Kasumi-1 (cell line): Measurements from ENCODE around the gene MXD1.

Experiments used
- DNase-seq, 2 experiments: peaks; one replicate each; lab custom pipeline; 2025; lab: John Stamatoyannopoulos, UW

MXD1 gene

DNA sequence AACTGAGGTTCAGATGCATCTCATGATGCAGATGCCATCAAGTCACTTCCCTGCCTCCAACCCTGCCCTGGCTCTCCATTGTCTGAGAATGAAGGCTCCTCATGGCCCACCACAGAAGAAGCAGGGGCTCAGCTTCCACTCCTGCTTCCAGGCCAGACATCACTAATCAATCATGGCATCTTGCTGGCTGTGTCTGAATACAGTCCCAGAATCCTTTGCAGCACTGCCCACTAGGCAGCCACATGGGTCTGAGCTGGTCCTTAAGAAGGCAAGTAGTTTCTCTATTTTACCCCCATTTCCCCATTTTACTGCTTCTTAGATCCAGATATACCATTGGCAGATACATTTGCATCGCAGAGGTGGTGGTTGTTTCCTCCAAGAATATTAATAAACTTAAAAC lies 39.2 kb downstream of the MXD1 start:
- no peak for DNase-seq

DNA sequence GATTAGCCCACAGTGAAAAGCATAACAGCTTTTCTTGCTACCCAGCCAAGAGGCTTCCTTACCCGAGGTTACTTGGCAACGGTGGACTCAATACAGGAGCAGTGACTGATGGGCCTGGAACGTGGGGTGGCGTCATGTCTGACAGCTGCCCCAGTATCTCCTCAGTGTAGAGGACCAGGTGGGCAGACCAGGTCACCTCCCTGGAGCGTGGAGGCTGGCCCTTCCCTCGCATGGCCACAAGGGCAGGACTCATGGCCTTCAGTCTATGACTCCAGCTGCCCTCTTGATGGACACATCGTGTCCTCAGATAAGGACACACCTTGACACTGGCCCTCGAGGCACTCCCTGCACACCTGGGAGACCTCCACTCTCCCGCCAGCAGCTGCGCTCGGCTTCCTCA lies 40.1 kb downstream of the MXD1 start:
- no peak for DNase-seq

DNA sequence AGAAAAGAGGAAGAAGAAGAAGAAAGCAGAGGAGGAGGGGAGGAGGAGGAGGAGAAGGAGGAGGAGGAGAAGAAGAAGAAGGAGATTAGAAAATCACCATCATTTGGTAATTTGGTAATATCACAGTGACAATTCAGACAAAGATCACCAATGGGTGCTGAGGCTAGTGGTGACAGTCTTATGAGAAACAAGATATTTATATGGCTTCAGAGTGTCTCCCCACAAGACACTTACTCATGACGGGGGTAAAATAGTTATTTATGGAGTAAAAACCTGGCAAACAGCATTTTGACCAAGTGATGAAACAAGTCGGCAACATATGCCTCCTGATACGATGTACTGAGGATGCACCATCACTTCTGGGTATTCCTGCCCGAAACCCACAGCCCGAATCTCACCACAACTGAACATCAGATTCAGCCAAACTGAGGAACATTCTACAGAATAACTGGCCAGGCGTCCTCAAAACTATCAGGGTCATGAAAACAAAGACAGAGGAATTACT lies 41.6 kb downstream of the MXD1 start:
- no peak for DNase-seq

DNA sequence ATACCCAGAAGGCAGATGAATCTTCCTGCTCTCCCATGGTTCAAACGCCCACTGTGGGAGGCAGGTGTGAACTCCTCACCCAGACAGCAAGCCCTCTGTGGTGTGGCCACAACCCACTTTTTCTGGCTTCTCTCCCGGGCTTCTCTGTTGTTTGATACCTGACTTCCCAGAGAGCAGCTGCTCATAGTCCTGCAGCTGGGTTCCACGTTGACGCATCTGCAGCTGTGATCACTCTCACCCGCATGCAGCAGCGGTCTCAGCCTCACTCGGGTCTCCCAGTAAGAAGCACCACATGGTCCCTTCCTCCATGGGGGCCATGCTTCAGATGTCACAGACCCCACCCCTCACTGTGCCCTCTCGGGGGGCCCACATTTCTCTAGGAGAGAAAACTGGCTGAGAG lies 43.1 kb downstream of the MXD1 start:
- DNase-seq, result no peak

DNA sequence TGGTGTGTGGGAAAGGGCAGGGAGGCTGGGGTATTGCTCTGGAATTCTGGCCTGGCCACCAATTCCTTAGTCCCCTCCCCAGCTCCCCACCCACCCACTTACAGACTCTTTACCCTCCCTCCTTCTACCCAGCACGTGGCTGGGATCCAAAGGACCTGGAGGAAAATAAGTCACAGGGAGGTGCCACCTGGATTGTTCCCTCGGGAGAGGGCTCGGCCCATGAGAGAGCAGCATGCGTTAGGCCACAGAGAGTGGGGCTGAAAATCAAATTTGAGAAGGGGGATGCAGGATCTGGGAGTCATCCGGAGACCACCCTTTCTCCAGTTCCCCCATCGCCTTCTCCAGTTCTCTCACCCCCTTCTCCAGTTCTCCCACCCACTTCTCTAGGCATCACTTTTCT lies 43.6 kb downstream of the MXD1 start:
- DNase-seq, result no peak

DNA sequence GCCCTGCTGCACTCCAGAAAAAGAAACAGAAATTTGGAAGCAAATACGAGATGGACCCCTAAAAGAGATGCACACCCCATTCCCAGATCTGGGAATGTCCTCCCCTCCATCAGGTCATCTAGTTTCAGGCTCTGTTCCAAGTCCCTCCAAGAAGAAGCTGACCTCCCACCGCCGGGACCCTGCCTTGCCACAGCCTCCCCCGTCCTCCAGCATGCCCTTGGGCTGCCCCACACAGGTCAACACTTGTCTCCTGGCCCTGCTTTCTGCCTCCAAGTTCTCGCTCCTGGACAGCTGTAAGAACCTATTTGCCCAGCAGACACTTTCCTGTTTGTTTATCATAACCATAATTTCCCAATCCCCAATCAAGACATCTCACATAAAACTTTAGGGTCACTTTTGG lies 44.5 kb downstream of the MXD1 start:
- DNase-seq, result no peak

DNA sequence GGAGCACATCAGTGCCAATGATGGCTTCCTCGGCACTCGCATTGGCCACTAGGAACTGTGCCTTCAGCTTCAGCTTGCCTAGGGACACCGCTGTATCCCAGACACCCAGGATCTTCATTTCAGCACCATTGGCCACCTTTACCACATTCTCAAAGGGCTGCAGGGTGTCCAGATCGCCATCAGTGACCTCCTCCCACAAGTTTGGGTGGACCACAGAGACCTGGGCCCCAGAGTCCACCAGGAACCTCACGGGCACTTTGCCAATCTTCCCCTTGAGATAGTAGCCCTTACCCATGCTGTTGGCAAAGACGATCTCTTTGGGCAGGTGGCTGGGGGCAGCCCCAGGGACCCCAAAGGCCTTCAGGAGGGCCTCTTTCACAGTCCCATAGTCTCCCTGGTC lies 45.9 kb downstream of the MXD1 start:
- no peak for DNase-seq

DNA sequence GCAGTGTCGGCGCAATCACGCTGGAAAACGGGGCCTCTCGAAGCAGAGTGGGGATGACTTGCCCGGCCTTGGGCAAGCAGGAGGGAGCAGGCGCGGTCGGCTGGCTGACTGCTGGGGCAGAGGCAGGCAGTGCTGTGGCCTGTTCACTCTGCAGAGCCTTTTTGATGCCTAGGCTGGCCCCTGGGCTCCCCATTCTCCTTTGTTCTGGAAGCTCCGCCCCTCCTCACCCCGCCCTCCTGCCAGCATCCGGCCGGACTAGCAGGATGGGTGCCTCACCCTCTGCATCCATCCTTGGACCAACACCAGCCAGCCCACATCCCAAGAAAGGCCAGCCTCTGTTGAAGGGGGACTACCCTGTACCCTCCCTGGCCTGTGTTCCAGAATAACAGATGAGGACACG lies 46.6 kb downstream of the MXD1 start, which contains the start of gene ASPRV1:
Gene ASPRV1 (minus strand): TSS at position 136 of the 400 bp plus-strand sequence. CDS start 195 bp downstream, outside the sequence.
- DNase-seq, result no peak

DNA sequence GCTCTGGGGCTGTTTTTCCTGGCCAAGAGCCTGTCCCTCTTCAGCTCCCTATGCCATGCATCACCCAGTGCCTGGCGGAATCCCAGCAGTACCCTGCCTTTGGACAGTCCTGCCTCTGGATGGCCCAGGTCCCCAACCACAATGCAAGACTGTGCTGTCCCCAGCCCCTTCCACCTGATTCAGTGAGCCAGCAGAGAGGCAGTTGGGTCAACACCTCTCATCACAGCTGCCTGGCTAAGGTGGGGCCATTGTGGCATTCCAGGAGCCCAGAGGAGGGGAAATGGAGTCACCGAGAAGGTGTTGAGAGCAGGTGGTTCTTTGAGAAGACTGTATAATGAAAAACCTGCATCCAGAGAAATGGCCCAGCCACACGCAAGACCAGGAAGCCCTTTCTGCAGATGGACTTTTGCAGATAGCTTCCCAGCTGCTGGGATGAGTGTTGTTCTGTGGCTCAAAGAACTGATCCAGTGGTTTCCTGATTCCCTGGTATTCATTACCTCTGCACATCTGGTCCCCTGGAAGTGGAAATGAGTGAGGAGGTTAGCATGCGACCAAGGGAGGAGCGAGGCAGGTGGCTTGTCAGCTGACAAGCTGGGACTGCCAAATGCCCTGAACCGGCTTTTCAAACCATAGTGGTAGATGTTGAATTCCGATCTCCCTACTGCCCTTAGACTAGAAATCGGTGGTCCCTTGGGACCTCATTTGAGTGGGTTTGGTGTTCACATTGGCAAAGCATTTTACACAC lies 48.2 kb downstream of the MXD1 start:
- no peak for DNase-seq

DNA sequence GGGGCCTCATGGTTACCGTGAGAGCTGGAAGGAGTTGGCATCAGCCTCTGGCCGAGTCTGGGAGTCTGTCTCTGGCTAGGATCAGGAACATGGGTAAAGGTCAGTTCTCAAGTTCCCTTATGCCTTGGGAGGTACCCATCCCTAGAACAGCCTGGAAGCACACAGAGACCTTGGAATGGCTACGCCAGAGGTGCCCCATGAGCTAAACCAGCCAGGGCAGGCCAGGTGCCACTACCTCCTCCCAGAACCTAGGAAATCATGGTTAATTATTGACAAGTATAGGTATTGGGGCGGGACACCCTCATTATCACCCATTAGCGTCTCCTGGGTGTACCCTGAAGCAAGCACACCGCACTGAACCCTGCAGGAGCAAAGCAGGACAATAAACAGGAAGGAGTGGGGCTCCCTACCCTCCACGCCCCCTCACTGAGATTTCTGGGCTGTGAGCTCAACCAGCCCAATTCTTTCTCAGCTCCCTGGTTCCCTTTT lies 49.5 kb downstream of the MXD1 start:
- DNase-seq, result no peak

DNA sequence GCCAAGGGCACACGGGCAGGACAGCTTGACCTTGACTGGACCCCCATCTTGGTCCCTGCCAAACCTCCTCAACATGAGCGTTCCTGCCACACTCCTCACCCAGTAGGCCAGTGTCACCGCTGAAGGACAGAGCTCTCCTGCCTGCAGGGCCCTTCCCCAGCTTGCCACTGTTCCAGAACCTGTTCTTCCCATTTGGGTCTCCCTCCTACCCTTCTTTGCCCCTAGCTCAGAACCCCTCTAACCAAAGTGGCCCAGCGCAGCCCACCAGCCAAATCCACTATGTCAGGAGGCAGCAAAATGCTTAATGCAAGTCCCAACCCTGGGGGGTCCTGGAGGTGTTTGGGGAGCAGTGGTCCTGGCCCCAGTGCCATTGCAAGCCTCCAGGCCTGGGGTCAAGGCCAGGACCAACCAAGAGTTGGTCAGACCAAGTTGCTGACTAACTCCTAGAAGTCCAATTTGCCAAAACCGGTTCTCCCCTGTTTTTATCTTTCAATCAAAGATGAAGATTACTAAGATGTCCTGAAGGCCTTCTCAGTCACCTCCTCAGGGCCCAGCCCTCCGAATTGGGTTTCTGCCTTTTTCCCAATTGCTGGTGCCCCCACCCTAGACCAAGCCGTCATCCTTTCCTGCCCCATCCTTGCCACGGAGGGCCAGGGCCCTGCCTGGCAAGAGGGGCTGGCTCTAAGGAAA lies 51.0 kb downstream of the MXD1 start:
- DNase-seq, result no peak

DNA sequence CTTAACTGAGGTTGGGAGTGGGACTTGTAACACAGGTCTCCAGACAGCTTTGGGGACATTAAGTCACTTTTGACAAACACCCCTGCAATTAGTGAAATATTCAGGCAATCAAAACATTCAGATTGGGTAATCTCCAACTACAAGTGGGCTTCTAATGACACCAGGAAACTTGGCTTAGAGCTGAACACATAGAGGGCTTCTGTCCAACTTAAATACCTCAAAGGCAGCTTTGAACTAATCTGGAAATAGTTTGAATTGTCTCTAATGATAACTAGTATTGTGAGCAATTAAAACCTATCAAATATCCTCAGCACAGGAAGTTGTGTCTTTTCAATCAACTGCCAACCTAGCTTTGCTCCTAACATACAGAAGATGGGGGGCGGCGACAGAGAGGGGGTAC lies 51.6 kb downstream of the MXD1 start:
- no peak for DNase-seq

DNA sequence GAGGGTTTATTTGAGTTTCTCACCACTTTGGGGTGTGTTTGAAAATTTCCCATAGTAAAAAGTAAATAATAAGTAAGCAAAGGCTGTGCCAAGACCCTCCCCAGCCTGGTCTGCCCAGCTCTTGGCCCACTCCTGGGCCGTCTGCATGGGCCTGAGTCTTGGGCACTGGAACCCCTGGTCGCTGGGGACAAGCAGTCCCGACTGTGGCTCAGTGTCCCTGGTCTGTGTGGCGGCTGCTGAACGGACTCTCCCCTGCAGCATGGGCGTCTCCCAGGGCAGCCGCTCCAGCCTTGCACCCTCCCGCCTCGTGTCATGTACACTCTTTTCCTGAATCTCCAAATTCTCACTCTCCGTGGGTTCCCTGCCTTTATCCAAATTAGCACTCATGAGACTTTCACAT lies 53.7 kb downstream of the MXD1 start:
- no peak for DNase-seq

DNA sequence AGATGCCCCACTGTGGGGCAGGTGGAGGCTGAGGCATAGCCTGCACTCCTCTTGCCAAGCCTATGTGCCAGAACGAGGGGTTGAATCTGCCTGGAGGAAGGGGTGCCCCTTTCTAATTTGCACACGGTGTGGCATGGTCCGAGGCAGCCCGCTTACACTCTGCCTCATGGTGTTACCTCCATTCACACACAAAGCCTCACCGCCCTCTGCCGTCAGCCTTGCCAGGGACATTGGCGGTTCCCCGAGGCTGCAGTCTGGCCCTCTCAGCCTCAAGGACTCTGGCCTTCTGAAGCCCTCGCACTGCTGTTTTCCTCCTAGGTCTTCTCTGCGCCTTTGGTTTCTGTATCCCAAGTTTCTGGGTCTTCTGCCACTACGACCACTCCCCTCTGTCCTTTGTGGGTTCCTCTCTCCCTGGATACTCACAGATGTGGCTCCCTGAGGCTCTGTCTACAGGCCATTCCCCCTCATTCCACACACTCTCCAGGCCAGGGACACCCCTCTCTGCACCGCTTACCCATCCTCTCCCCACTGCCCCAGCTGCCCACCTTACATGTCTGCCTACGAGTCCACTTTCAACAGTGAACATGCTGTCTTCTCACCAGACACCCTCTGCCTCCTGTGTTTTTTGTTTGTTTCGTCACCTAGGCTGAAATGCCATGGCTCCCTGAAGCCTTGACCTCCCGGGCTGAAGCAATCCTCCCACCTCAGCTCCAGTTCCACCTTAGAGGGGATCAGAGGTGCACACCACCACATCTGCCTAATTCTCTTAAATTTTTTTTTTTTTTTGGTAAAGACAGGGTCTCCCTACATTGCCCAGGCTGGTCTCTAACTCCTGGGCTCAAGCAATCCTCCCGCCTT lies 54.4 kb downstream of the MXD1 start:
- no peak for DNase-seq

DNA sequence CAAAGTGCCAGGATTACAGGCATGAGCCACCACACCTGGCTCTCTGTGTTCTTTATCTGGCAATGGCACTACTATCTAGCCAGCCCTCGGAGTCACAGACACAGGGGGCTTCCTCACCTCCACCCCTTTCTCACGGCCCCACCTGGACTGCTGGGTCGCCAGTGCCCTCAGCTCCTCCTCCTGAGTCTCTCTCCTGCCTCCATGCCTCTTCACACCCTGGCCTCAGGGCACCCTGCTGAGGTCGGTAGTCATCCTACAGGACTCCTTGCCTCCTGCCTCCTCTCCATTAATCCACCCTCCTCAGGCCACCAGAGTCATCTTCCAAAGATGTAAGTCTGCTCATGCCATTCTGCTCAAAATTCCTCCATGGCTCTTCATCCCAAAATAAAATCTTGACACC lies 55.1 kb downstream of the MXD1 start:
- DNase-seq, result no peak

DNA sequence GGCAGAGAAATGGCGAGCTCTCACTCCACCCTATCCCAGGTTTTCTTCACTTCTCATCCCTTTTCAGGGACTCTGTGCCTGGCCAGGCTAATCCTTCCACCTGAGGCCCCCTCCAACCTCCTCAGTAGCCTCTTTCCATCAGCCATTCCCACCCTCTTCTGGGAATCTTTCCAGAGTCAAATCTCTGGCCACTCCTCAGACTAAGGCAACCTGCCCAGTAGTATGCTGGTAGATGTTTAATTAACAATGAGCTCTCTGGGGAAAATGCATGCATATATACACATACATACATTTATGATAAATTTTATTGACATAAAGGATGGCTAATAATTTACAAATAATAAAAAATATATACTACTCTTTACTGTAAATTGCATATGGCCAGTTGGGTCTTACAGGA lies 57.9 kb downstream of the MXD1 start:
- no peak for DNase-seq

DNA sequence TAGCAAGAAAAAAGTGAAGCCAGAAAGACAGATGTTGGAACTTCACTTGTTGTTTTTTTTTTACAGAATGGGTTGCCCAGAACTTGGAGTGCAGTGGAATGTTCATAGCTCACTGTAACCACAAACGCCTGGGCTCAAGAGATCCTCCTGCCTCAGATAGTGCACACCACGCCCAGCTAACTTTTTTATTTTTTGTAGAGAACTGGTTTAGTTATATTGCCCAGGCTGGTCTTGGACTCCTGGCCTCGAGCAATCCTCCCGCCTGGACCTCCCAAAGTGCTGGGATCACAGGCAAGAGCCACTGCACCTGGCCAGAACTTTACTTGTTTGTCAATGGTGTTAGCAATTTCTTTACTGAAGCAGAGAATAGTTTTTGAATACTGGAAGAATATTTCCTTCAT lies 58.4 kb downstream of the MXD1 start:
- no peak for DNase-seq

DNA sequence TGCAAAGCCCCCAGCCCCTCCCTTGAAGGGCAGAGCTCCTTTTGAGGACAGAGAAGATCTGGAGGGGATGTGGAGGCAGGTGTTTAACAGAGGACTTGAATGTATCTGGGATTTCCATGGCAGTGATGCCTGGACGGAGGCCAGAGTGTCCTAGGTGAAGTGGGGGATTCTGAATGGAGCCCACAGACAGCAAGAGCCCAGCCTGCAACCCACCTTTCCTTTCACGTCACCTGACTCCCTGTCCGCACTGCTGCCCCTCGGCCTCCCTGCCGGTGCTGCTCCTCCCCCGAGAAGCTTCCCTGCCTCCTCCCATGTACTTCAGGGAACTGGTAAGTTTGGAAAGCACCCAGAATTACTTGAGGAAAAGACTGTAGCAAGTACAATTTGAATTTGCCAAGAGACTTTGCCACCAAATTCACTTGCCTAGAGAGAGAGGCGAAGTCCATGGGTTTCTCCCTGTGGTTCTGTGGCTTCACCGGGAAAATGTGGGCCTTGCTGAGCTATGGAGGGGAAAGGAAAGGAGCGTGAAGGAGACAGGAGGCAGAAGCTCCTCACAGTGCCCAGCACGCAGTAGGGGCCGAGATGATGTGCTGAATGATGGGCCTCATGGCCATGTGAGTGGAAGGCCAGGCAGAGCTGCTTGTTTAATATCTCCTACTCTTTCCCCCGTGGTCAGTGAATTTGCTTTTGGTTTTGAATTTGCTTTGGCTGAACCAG lies 60.4 kb downstream of the MXD1 start:
- no peak for DNase-seq

DNA sequence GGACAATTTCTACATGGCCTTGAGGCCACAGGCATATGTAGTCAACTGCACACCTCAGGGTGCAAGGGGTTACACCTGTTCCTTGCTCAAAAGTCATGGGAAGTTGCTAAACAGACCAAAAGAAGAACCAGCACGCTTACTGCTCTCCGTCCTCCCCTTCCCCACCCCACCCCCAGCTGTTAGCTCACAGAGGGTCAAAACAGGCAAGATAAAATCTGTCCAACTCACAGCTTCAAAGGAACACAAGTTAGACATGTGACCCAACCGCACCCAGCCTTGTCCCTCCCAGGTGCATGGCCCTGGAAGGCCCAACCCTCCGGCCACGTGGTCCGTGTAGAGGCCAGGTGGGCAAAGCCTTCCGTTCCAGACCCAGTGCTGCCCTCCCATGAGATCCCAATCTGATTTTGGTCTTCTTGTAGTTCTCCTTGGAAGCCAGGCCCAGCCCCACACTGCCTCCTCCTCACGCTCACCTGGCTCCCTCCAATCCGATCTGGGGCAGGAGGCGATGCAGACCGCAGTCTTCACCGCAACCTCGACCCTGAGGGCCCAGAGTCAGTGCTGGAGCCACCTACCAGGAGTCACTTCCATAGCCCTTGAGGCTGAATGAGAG lies 61.0 kb downstream of the MXD1 start:
- DNase-seq, result no peak

DNA sequence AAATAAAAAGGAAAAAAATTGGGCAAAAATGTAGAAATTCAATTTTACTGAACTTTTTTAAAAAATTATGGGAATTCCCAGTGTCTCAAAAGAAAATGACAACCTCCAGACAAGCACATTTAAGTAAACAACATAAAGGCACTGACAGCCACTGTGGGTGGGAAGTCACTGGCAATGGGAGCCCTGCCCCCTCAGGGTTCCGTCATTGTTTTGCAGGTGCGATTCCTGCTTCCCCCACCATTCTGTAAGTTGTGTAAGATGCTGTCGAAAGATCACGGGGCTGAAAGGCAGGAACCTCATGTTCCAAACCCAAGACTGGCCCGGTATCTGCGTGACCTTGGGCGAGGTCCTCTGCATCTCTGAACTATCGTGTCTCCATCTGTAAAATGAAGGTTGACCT lies 62.3 kb downstream of the MXD1 start:
- DNase-seq, result no peak

DNA sequence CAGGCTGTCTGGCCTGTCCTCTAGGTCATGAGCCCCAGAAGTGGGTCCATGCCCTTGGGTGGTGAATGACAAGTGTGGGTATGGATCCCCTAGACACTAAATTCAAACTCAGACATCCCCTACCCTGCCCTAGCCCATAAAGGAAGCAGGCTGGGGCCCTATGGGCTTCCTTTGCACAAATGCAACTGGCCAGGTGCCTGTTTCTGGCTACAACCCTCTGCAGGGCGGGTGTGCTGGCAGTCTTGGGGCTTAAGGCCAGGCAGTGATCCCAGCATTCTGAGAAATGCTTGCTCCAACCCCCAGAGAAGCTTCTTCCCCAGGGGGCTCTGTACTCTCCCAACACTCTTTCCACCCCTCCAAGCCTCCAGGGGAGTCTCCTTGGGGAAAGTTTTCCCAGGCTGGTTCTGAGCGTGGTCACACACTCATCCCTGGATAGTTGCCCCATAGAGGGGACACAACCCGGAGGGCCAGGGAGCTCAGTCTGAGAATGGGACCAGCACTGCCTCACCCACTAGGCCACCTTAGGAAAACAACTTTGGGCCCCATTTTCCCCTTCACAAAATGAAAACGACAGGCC lies 63.1 kb downstream of the MXD1 start:
- DNase-seq, result no peak
